Mesendoderm (in vitro differentiated cells): ENCODE data around the gene DHRS3.

Experiments
- DNase-seq: peaks from one replicate; pipeline ENCODE4 v3.0.0; 2013
- H2AK5ac ChIP-seq: 2 replicates; pipeline ENCODE4 v1.6.1; 2013; ENCODE audit warnings: low read length, inconsistent platforms
- H2BK120ac ChIP-seq: 2 replicates; pipeline ENCODE4 v1.6.1; 2013; ENCODE audit warnings: low read depth, mild to moderate bottlenecking, low read length, moderate library complexity, mixed read lengths
- H2BK15ac ChIP-seq: replicated peaks from 2 replicates; pipeline ENCODE4 v1.6.1; 2013; ENCODE audit warnings: low read depth, mild to moderate bottlenecking, moderate library complexity
- H2BK5ac ChIP-seq: 2 replicates; pipeline ENCODE4 v1.6.1; 2013; ENCODE audit warnings: low read length, inconsistent platforms
- H3K18ac ChIP-seq: 2 replicates; pipeline ENCODE4 v1.6.1; 2013; ENCODE audit warnings: mild to moderate bottlenecking, low read length, mixed read lengths
- H3K23ac ChIP-seq: one replicate; pipeline ENCODE4 v1.6.1; 2013; ENCODE audit warnings: low read length
- H3K27ac ChIP-seq: 2 replicates; pipeline ENCODE4 v1.5.1; 2013; ENCODE audit warnings: low read depth, mild to moderate bottlenecking, inconsistent platforms, low read length, moderate library complexity
- H3K27me3 ChIP-seq: 2 replicates; pipeline ENCODE4 v1.6.1; 2013; ENCODE audit warnings: low read length, control low read depth, mild to moderate bottlenecking, inconsistent platforms; ENCODE audit not compliant: insufficient read depth, poor library complexity
- H3K36me3 ChIP-seq: 2 replicates; pipeline ENCODE4 v1.6.1; 2013; ENCODE audit warnings: low read length, inconsistent platforms; ENCODE audit not compliant: control insufficient read depth, insufficient read depth
- H3K4ac ChIP-seq: one replicate; pipeline ENCODE4 v1.6.1; 2013; ENCODE audit warnings: low read depth, mild to moderate bottlenecking, low read length, moderate library complexity
- H3K4me1 ChIP-seq: 2 replicates; pipeline ENCODE4 v1.6.1; 2013; ENCODE audit warnings: low read depth, low read length, inconsistent platforms; ENCODE audit not compliant: control insufficient read depth
- H3K4me2 ChIP-seq: 2 replicates; pipeline ENCODE4 v1.6.1; 2013; ENCODE audit warnings: low read length
- H3K4me3 ChIP-seq: 2 replicates; pipeline ENCODE4 v1.5.1; 2013; ENCODE audit warnings: mild to moderate bottlenecking, low read length
- H3K56ac ChIP-seq: one replicate; pipeline ENCODE4 v1.6.1; 2013; ENCODE audit warnings: low read length
- H3K79me1 ChIP-seq: 2 replicates; pipeline ENCODE4 v1.6.1; 2013; ENCODE audit warnings: low read length, inconsistent platforms
- H3K79me2 ChIP-seq: 2 replicates; pipeline ENCODE4 v1.6.1; 2013; ENCODE audit warnings: mild to moderate bottlenecking, low read length; ENCODE audit not compliant: control insufficient read depth, insufficient read depth
- H3K9ac ChIP-seq: 2 replicates; pipeline ENCODE4 v1.6.1; 2013; ENCODE audit warnings: low read length, inconsistent platforms
- H4K5ac ChIP-seq: one replicate; pipeline ENCODE4 v1.6.1; 2013; ENCODE audit warnings: low read length
- H4K8ac ChIP-seq: one replicate; pipeline ENCODE4 v1.6.1; 2013; ENCODE audit warnings: low read depth, mild to moderate bottlenecking, control low read depth, low read length, moderate library complexity
- WGBS: extraction: QIAGEN DNeasy Blood & Tissue Kit; methylation state at CpG from one replicate; pipeline ENCODE4 v1.1.7; 2013; ENCODE audit warnings: low lambda C conversion rate, missing lambda C conversion rate; ENCODE audit not compliant: insufficient coverage; ENCODE audit errors: extremely low coverage; 5-methylcytosine and 5-hydroxymethylcytosine counted together

The DHRS3 gene

GRCh38 chr1:12614402-12615158 is 3.4 kb downstream of the DHRS3 start:
- Histone ChIP-seq H3K4me2 (no peak overlapping the region), H3K79me2 (no peaks in the 10 kb centered on the region), H2BK120ac (no peak overlapping the region), H3K18ac (no peak overlapping the region), H3K27me3 (no peaks in the 10 kb centered on the region), H3K9ac (no peak overlapping the region), H3K4ac (no peak overlapping the region), H2BK15ac (no peak overlapping the region), H3K36me3 (no peaks in the 10 kb centered on the region), H4K5ac (no peak overlapping the region), H3K27ac (no peak overlapping the region), H3K4me1 (peaks cover 7% of the 10 kb centered on the region), H3K23ac (no peak overlapping the region), H2BK5ac (no peak overlapping the region), H4K8ac (no peak overlapping the region), H3K56ac (no peak overlapping the region), H3K79me1 (no peaks in the 10 kb centered on the region), H3K4me3 (no peak overlapping the region), H2AK5ac (no peak overlapping the region)
- no peak for DNase-seq
- WGBS = no CpG with 5 or more reads among the region's 7 CpGs

- H3K79me2 ChIP-seq = no peaks in the 10 kb centered on the region
- DNase-seq = no peak
- H2BK5ac ChIP-seq = no peak overlapping the region
- no peak overlapping the region for H4K8ac ChIP-seq
- no peak overlapping the region for H4K5ac ChIP-seq
- H3K4me3 ChIP-seq = no peak overlapping the region
- H2BK120ac ChIP-seq = no peak overlapping the region
- H3K27ac ChIP-seq = no peak overlapping the region
- no peak overlapping the region for H3K4me2 ChIP-seq
- H3K9ac ChIP-seq = no peak overlapping the region
- H3K23ac ChIP-seq = no peak overlapping the region
- H3K27me3 ChIP-seq = no peaks in the 10 kb centered on the region
- no peak overlapping the region for H2BK15ac ChIP-seq
- H3K4ac ChIP-seq = no peak overlapping the region
- WGBS = no CpG with 5 or more reads among the region's 4 CpGs
- H2AK5ac ChIP-seq = no peak overlapping the region
- H3K79me1 ChIP-seq = no peaks in the 10 kb centered on the region
- no peak overlapping the region for H3K56ac ChIP-seq
- H3K4me1 ChIP-seq = peaks cover 5% of the 10 kb centered on the region
- no peaks in the 10 kb centered on the region for H3K36me3 ChIP-seq
- no peak overlapping the region for H3K18ac ChIP-seq
These were observed 4.8 kb downstream of the DHRS3 start for GRCh38 chr1:12613180-12613579.

DNA sequence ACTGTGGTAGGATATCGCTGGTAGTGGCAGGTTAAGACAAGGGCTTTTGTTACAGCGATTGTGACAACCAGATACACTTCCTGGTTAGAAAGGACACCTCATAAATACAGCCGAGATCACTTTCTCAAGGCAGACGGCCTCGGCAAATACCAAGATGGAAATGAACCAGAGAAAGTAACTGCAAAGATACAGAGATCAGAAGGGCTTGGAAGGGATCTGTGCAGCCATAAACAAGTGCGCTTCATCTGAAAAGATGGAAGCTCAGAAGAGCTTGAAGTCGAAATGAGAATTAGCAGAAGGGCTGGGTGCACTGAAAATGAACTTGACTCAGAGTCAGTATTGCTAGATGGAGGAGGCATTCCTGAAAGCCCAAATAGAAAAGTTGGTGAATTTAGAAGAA is 7.1 kb downstream of the DHRS3 start:
- Histone ChIP-seq H3K4ac (no peak overlapping the region), H3K79me1 (no peaks in the 10 kb centered on the region), H3K56ac (no peak overlapping the region), H2BK15ac (no peak overlapping the region), H3K36me3 (no peaks in the 10 kb centered on the region), H3K18ac (no peak overlapping the region), H3K4me3 (no peak overlapping the region), H3K4me1 (peaks cover 5% of the 10 kb centered on the region), H2BK5ac (no peak overlapping the region), H3K4me2 (no peak overlapping the region), H4K8ac (no peak overlapping the region), H2AK5ac (no peak overlapping the region), H3K27me3 (no peaks in the 10 kb centered on the region), H3K27ac (no peak overlapping the region), H2BK120ac (no peak overlapping the region), H3K79me2 (no peaks in the 10 kb centered on the region), H3K23ac (no peak overlapping the region), H3K9ac (no peak overlapping the region), H4K5ac (no peak overlapping the region)
- no CpG with 5 or more reads among the region's 7 CpGs for WGBS
- DNase-seq = no peak

- Histone ChIP-seq H3K27ac (no peak overlapping the region), H3K79me1 (no peaks in the 10 kb centered on the region), H2BK5ac (no peak overlapping the region), H3K56ac (no peak overlapping the region), H2AK5ac (no peak overlapping the region), H3K4me1 (peaks cover 2% of the 10 kb centered on the region), H2BK120ac (no peak overlapping the region), H3K4ac (no peak overlapping the region), H3K18ac (no peak overlapping the region), H3K36me3 (no peaks in the 10 kb centered on the region), H3K9ac (no peak overlapping the region), H3K79me2 (no peaks in the 10 kb centered on the region), H3K23ac (no peak overlapping the region), H3K4me2 (no peak overlapping the region), H3K4me3 (no peak overlapping the region), H4K5ac (no peak overlapping the region), H3K27me3 (no peaks in the 10 kb centered on the region), H2BK15ac (no peak overlapping the region), H4K8ac (no peak overlapping the region)
- DNase-seq = no peak
- WGBS = no CpG with 5 or more reads among the region's 7 CpGs
These were observed 7.6 kb downstream of the DHRS3 start for GRCh38 chr1:12610305-12610935.

GRCh38 chr1:12609469-12610003 is 8.5 kb downstream of the DHRS3 start:
- DNase-seq = no peak
- H3K4ac ChIP-seq = no peak overlapping the region
- no peak overlapping the region for H2AK5ac ChIP-seq
- H3K9ac ChIP-seq = no peak overlapping the region
- H3K79me1 ChIP-seq = no peaks in the 10 kb centered on the region
- H2BK5ac ChIP-seq = no peak overlapping the region
- H3K27me3 ChIP-seq = no peaks in the 10 kb centered on the region
- H3K4me1 ChIP-seq = no peaks in the 10 kb centered on the region
- H3K23ac ChIP-seq = no peak overlapping the region
- H3K79me2 ChIP-seq = no peaks in the 10 kb centered on the region
- H2BK120ac ChIP-seq = no peak overlapping the region
- H4K8ac ChIP-seq = no peak overlapping the region
- H3K27ac ChIP-seq = no peak overlapping the region
- no peak overlapping the region for H3K56ac ChIP-seq
- no peak overlapping the region for H4K5ac ChIP-seq
- no peaks in the 10 kb centered on the region for H3K36me3 ChIP-seq
- no peak overlapping the region for H3K4me2 ChIP-seq
- no peak overlapping the region for H2BK15ac ChIP-seq
- H3K18ac ChIP-seq = no peak overlapping the region
- no peak overlapping the region for H3K4me3 ChIP-seq
- WGBS = no CpG with 5 or more reads among the region's 5 CpGs
